HepG2 (cell line): ENCODE data around the gene LRRC45. TPM values are rescaled to one million over a fixed set of nuclear protein-coding genes. Genes with fewer than 3 reads are reported as not detected.

Source experiments
- GLI4 ChIP-seq: sonication (generic); formaldehyde crosslinking; IDR thresholded peaks from 2 replicates; pipeline ENCODE4 v1.5.1; 2020; ENCODE audit warnings: missing genetic modification reagents, mild to moderate bottlenecking, moderate library complexity, borderline replicate concordance
- HIVEP1 ChIP-seq: sonication (generic); formaldehyde crosslinking; IDR thresholded peaks from 2 replicates; pipeline ENCODE4 v1.4.0; 2020; ENCODE audit warnings: mild to moderate bottlenecking, missing genetic modification reagents
- ISX ChIP-seq: sonication (generic); formaldehyde crosslinking; conservative IDR thresholded peaks from 2 replicates; pipeline ENCODE4 v1.5.0; 2020; ENCODE audit warnings: missing genetic modification reagents
- NCOA2 ChIP-seq: sonication (generic); formaldehyde crosslinking; IDR thresholded peaks from 2 replicates; pipeline ENCODE4 v1.8.0; 2022; ENCODE audit warnings: inconsistent platforms
- NFE2L1 ChIP-seq: sonication (generic); formaldehyde crosslinking; IDR thresholded peaks from 2 replicates; pipeline ENCODE4 v1.4.0; 2020; ENCODE audit warnings: missing genetic modification reagents, mild to moderate bottlenecking, borderline replicate concordance
- NFIC ChIP-seq: IDR thresholded peaks from 2 replicates; pipeline ENCODE4 v1.6.1; 2012; ENCODE audit warnings: mild to moderate bottlenecking, low read length, inconsistent platforms
- POLR2AphosphoS5 ChIP-seq: IDR thresholded peaks from 2 replicates; pipeline ENCODE4 v1.6.1; 2012; ENCODE audit warnings: low read depth, low read length
- REST ChIP-seq, 2 experiments: IDR thresholded peaks; 2 replicates each; pipeline ENCODE4 v1.6.1; 2011 to 2012; ENCODE audit warnings: low read length in 2 of 2, borderline replicate concordance in 1 of 2, low read depth in 1 of 2, mild to moderate bottlenecking in 1 of 2, moderate library complexity in 1 of 2
- RFXANK ChIP-seq: IDR thresholded peaks from 2 replicates; pipeline ENCODE4 v1.6.1; 2016
- SALL2 ChIP-seq: sonication (generic); formaldehyde crosslinking; IDR thresholded peaks from 2 replicates; pipeline ENCODE4 v1.8.1; 2023; ENCODE audit warnings: mild to moderate bottlenecking, missing genetic modification reagents, inconsistent platforms
- SP1 ChIP-seq, 2 experiments: fragments of 450-650 bp in 1 of 2; sonication (generic) in 1 of 2; formaldehyde crosslinking in 1 of 2; IDR thresholded peaks; 2 replicates each; pipeline versions ENCODE4 v1.4.0 to v1.6.1; 2016 to 2020; ENCODE audit warnings: missing genetic modification reagents in 1 of 2
- TAF15 ChIP-seq: fragments of 200-400 bp; formaldehyde crosslinking; IDR thresholded peaks from one replicate; pipeline ENCODE4 v1.6.1; 2018; ENCODE audit warnings: mild to moderate bottlenecking, low read depth, low read length; ENCODE audit not compliant: poor library complexity, severe bottlenecking
- YY1 ChIP-seq: IDR thresholded peaks from 2 replicates; pipeline ENCODE4 v1.6.1; 2011; ENCODE audit warnings: low read length, low read depth, moderate library complexity, mild to moderate bottlenecking; ENCODE audit not compliant: insufficient read depth, insufficient replicate concordance
- ZBTB33 ChIP-seq: sonication (generic); formaldehyde crosslinking; IDR thresholded peaks from 2 replicates; pipeline ENCODE4 v1.4.0; 2020; ENCODE audit warnings: missing genetic modification reagents
- ZEB1 ChIP-seq: IDR thresholded peaks from 2 replicates; pipeline ENCODE4 v1.6.1; 2012; ENCODE audit warnings: mild to moderate bottlenecking, low read depth, inconsistent platforms; ENCODE audit not compliant: insufficient replicate concordance
- ZNF20 ChIP-seq: sonication (generic); formaldehyde crosslinking; IDR thresholded peaks from 2 replicates; pipeline ENCODE4 v1.4.0; 2020; ENCODE audit warnings: mild to moderate bottlenecking, moderate library complexity, missing genetic modification reagents
- ZNF329 ChIP-seq: sonication (generic); formaldehyde crosslinking; IDR thresholded peaks from 2 replicates; pipeline ENCODE4 v1.9.0; 2021; ENCODE audit warnings: low read depth, mild to moderate bottlenecking, missing genetic modification reagents
- ZNF414 ChIP-seq: sonication (generic); formaldehyde crosslinking; IDR thresholded peaks from 2 replicates; pipeline ENCODE4 v1.5.0; 2020; ENCODE audit warnings: missing genetic modification reagents
- ZNF547 ChIP-seq: sonication (generic); formaldehyde crosslinking; IDR thresholded peaks from 2 replicates; pipeline ENCODE4 v1.5.1; 2020; ENCODE audit warnings: mild to moderate bottlenecking, missing genetic modification reagents
- ZNF878 ChIP-seq: sonication (generic); formaldehyde crosslinking; IDR thresholded peaks from 2 replicates; pipeline ENCODE4 v1.8.1; 2023; ENCODE audit warnings: mild to moderate bottlenecking, missing genetic modification reagents, moderate library complexity
- ZNF891 ChIP-seq: sonication (generic); formaldehyde crosslinking; IDR thresholded peaks from 2 replicates; pipeline ENCODE4 v1.5.0; 2020; ENCODE audit warnings: mild to moderate bottlenecking, missing genetic modification reagents
- polyA plus RNA-seq, 8 experiments: library from polyadenylated mRNA; depleted of rRNA in 3 of 8; stranded (reverse) in 7 of 8; unstranded in 1 of 8; fragments of >200 nt; fragmentation: Illumina TruSeq in 4 of 8; extraction: Trizol in 4 of 8; gene quantifications; 2 replicates each; pipeline versions ENCODE4 v1.2.1 to v1.2.3, GENCODE V29; 2011 to 2016; ENCODE audit warnings: low read depth in 4 of 8, missing spikeins in 1 of 8, mixed read lengths in 1 of 8; ENCODE audit not compliant: insufficient read depth in 1 of 8
- total RNA-seq, 5 experiments: library from RNA; depleted of rRNA; stranded (reverse); fragments of >200 nt; fragmentation: Illumina TruSeq; extraction: Trizol; gene quantifications; 2 replicates each; pipeline ENCODE4 v1.2.3, GENCODE V29; 2016; ENCODE audit warnings: low read depth in 1 of 5

LRRC45 gene
- total and polyA plus RNA-seq, 2 of the 13 experiments (the other 11 are each of a cell fraction or from before 2014, with no cell fraction given) = 11.6 to 48.1 TPM

- TF ChIP-seq ZNF329 (CRISPR knock-in tag) (no peak), HIVEP1 (no peak), NCOA2 (CRISPR knock-in tag) (no peak), ISX (CRISPR knock-in tag) (no peak), ZNF891 (CRISPR knock-in tag) (no peak), POLR2AphosphoS5 (no peak; the same call in 1 of the 2 replicates), ZNF20 (CRISPR knock-in tag) (no peak), SP1 (IDR thresholded peaks at IDR 0.05) (no peak), SP1 (CRISPR knock-in tag; IDR thresholded peaks at IDR 0.05) (no peak), YY1 (no peak), NFE2L1 (CRISPR knock-in tag) (no peak), TAF15 (no peak), ZNF878 (CRISPR knock-in tag) (no peak), ZNF414 (CRISPR knock-in tag) (peak; percentile 23; the same call in 1 of the 2 replicates), ZEB1 (no peak), ZBTB33 (CRISPR knock-in tag) (peak; percentile 98), REST (IDR thresholded peaks at IDR 0.05; ENCODE audit: borderline replicate concordance in 1 of 2, low read depth in 1 of 2, low read length in 2 of 2) (no peak), SALL2 (CRISPR knock-in tag) (0 out of 2 replicates have a peak, but pooled peaks have one; percentile 6), NFIC (no peak), GLI4 (peak; percentile 56; the same call in 1 of the 2 replicates), ZNF547 (CRISPR knock-in tag) (no peak), RFXANK (CRISPR knock-in tag) (no peak)
Measured at GRCh38 chr17:81978524-81979298, 44.4 kb upstream of the LRRC45 start (continued).
